Loucy (cell line): ENCODE data around the gene MCTP2.

Experiments used
- EZH2phosphoT487 ChIP-seq: fragments of 200-600 bp; IDR thresholded peaks from 2 replicates; pipeline ENCODE4 v1.6.1; 2018; ENCODE audit warnings: antibody characterized with exemption, mild to moderate bottlenecking, moderate library complexity, borderline replicate concordance
- TF ChIP-seq, protein P1 (sequence below): fragments of 200-600 bp; sonication (generic); conservative IDR thresholded peaks from 2 replicates; pipeline ENCODE4 v1.5.1; 2014; ENCODE audit warnings: mild to moderate bottlenecking, antibody characterized with exemption, low read length

GRCh38 chr15:94312946-94313345 is 81.6 kb downstream of the MCTP2 start:
- TF ChIP-seq, protein P1, sequence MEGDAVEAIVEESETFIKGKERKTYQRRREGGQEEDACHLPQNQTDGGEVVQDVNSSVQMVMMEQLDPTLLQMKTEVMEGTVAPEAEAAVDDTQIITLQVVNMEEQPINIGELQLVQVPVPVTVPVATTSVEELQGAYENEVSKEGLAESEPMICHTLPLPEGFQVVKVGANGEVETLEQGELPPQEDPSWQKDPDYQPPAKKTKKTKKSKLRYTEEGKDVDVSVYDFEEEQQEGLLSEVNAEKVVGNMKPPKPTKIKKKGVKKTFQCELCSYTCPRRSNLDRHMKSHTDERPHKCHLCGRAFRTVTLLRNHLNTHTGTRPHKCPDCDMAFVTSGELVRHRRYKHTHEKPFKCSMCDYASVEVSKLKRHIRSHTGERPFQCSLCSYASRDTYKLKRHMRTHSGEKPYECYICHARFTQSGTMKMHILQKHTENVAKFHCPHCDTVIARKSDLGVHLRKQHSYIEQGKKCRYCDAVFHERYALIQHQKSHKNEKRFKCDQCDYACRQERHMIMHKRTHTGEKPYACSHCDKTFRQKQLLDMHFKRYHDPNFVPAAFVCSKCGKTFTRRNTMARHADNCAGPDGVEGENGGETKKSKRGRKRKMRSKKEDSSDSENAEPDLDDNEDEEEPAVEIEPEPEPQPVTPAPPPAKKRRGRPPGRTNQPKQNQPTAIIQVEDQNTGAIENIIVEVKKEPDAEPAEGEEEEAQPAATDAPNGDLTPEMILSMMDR, result no peak
- TF ChIP-seq EZH2phosphoT487, result no peak
